Keratinocyte (primary cell): ENCODE results near the gene PHLPP1.

Experiments
- EZH2 ChIP-seq: IDR thresholded peaks from one replicate; pipeline ENCODE4 v1.6.1; 2012; ENCODE audit warnings: inconsistent platforms, mild to moderate bottlenecking, low read length, moderate library complexity
- TF ChIP-seq, protein P1 (sequence below), 3 experiments: IDR thresholded peaks in 1 of 3; conservative IDR thresholded peaks in 1 of 3; optimal IDR thresholded peaks in 1 of 3; 2 replicates in 2 of 3; 3 replicates in 1 of 3; pipeline versions ENCODE3 to v1.5.1; 2011; ENCODE audit warnings: low read length in 3 of 3, mild to moderate bottlenecking in 3 of 3, moderate library complexity in 2 of 3, control low read depth in 1 of 3, inconsistent platforms in 1 of 3; ENCODE audit not compliant: insufficient read depth in 2 of 3; ENCODE audit errors: extremely low read depth in 1 of 3

DNA sequence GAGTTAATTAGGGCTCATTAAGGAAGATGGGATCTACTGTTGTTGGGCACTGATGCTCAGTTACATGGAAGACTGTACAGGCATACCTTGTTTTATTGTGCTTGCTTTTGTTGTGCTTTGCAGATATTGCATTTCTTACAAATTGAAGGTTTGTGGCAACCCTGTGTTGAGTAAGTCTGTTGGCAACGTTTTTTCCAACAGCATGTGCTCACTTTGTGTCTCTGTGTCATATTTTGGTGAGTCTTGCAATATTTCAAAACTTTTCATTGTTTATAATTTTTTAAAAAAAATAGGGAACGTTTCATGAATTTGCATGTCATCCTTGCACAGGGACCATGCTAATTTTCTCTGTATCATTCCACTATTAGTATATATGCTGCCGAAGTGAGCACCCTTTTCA, 15.6 kb downstream of the PHLPP1 start:
- TF ChIP-seq EZH2, result no peak
- TF ChIP-seq, protein P1, sequence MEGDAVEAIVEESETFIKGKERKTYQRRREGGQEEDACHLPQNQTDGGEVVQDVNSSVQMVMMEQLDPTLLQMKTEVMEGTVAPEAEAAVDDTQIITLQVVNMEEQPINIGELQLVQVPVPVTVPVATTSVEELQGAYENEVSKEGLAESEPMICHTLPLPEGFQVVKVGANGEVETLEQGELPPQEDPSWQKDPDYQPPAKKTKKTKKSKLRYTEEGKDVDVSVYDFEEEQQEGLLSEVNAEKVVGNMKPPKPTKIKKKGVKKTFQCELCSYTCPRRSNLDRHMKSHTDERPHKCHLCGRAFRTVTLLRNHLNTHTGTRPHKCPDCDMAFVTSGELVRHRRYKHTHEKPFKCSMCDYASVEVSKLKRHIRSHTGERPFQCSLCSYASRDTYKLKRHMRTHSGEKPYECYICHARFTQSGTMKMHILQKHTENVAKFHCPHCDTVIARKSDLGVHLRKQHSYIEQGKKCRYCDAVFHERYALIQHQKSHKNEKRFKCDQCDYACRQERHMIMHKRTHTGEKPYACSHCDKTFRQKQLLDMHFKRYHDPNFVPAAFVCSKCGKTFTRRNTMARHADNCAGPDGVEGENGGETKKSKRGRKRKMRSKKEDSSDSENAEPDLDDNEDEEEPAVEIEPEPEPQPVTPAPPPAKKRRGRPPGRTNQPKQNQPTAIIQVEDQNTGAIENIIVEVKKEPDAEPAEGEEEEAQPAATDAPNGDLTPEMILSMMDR (optimal IDR thresholded peaks at IDR 0.05 in 1 of 3, IDR thresholded peaks at IDR 0.05 in 1 of 3, conservative IDR thresholded peaks at IDR 0.05 in 1 of 3; ENCODE audit: extremely low read depth in 1 of 3, insufficient read depth in 2 of 3, low read length in 3 of 3), result no peak
